HCT116 (cell line): ENCODE results near the gene C2orf76. TPM values are rescaled to one million over a fixed set of nuclear protein-coding genes. Genes with fewer than 3 reads are reported as not detected.

Experiments
- ATAC-seq: fragments of 200-7000 bp; cut with Tn5 transposase; 2 replicates; pipeline ENCODE4 v1.9.1; 2020; ENCODE audit warnings: mild to moderate bottlenecking, moderate library complexity
- BruUV-seq: library from RNA; stranded (reverse); fragments of 400-500 nt; replicated peaks from 2 replicates; lab custom pipeline; 2021; lab: Mats Ljungman, UMichigan
- CTCF ChIA-PET: fragments of 300-600 bp; sonication (Branson Sonifier 250); formaldehyde crosslinking; loops from one replicate; lab custom pipeline; 2021; ENCODE audit warnings: antibody characterized with exemption; lab: Charles Lee
- POLR2A ChIA-PET: fragments of 300-600, 350-600 bp; sonication (Branson Sonifier 250); formaldehyde crosslinking; loops from one replicate; lab custom pipeline; 2021; ENCODE audit warnings: antibody characterized with exemption; lab: Charles Lee
- RAD21 ChIA-PET, 2 experiments: fragments of 300-600 bp; sonication (Branson Sonifier 250); formaldehyde crosslinking; loops; one replicate each; lab custom pipeline; 2023; ENCODE audit warnings: low total read pairs in 2 of 2; ENCODE audit not compliant: uncharacterized antibody in 2 of 2, unreplicated experiment in 2 of 2, low non-redundant PET in 1 of 2; lab: Charles Lee
- DNase-seq: peaks from one replicate; pipeline ENCODE4 v3.0.0-alpha.2; 2010; ENCODE audit warnings: low read depth, low spot score
- H2AFZ ChIP-seq: fragments of 200-600 bp; shearing (Covaris generic), sonication (generic); 2 replicates; pipeline ENCODE4 v1.6.1; 2017; ENCODE audit warnings: low read depth, mixed run types, mixed read lengths, antibody characterized with exemption, low read length; ENCODE audit not compliant: poor library complexity, severe bottlenecking
- H3K27ac ChIP-seq: 2 replicates; pipeline ENCODE4 v1.5.1; 2012; ENCODE audit warnings: low read depth, low read length
- H3K27me3 ChIP-seq: fragments of 200-600 bp; sonication (generic); 2 replicates; pipeline ENCODE4 v1.6.1; 2016; ENCODE audit warnings: mixed run types, low read length, mixed read lengths; ENCODE audit not compliant: insufficient read depth
- H3K36me3 ChIP-seq, 2 experiments: fragments of 200-500 bp in 1 of 2; fragments of 200-600 bp in 1 of 2; sonication (Bioruptor generic) in 1 of 2; sonication (generic) in 1 of 2; 2 replicates each; pipeline versions ENCODE4 v1.5.1 to v1.6.1; 2014 to 2016; ENCODE audit warnings: low read length in 2 of 2, inconsistent platforms in 1 of 2, mixed read lengths in 1 of 2, mixed run types in 1 of 2; ENCODE audit not compliant: insufficient read depth in 2 of 2, control insufficient read depth in 1 of 2
- H3K4me1 ChIP-seq, 2 experiments: fragments of 200-600 bp in 1 of 2; sonication (generic) in 1 of 2; 2 replicates each; pipeline versions ENCODE4 v1.5.1 to v1.6.1; 2012 to 2017; ENCODE audit warnings: low read length in 2 of 2, inconsistent platforms in 1 of 2, mild to moderate bottlenecking in 1 of 2, mixed read lengths in 1 of 2, mixed run types in 1 of 2, moderate library complexity in 1 of 2; ENCODE audit not compliant: insufficient read depth in 2 of 2, control insufficient read depth in 1 of 2
- H3K4me2 ChIP-seq: fragments of 200-600 bp; sonication (generic); 2 replicates; pipeline ENCODE4 v1.6.1; 2017; ENCODE audit warnings: mixed run types, low read length, mixed read lengths
- H3K4me3 ChIP-seq, 2 experiments: fragments of 200-600 bp in 1 of 2; sonication (generic) in 1 of 2; replicated peaks in 1 of 2; 2 replicates each; pipeline ENCODE4 v1.5.1; 2011 to 2016; ENCODE audit warnings: low read length in 2 of 2, control low read depth in 1 of 2, low read depth in 1 of 2, mild to moderate bottlenecking in 1 of 2, mixed read lengths in 1 of 2, mixed run types in 1 of 2
- H3K79me2 ChIP-seq: fragments of 200-600 bp; sonication (generic); 2 replicates; pipeline ENCODE4 v1.6.1; 2017; ENCODE audit warnings: mild to moderate bottlenecking, mixed run types, low read length, moderate library complexity, mixed read lengths; ENCODE audit not compliant: insufficient read depth
- H3K9ac ChIP-seq: fragments of 200-600 bp; sonication (generic); 2 replicates; pipeline ENCODE4 v1.6.1; 2016; ENCODE audit warnings: low read length, mixed read lengths
- H3K9me2 ChIP-seq: fragments of 200-600 bp; sonication (generic), shearing (Covaris generic); 2 replicates; pipeline ENCODE4 v1.6.1; 2017; ENCODE audit warnings: mixed run types, mild to moderate bottlenecking, moderate library complexity; ENCODE audit not compliant: insufficient read depth
- H3K9me3 ChIP-seq, 2 experiments: fragments of 200-500 bp in 1 of 2; fragments of 200-600 bp in 1 of 2; sonication (Bioruptor generic) in 1 of 2; sonication (generic) in 1 of 2; 2 replicates each; pipeline ENCODE4 v1.6.1; 2014 to 2017; ENCODE audit warnings: low read length in 2 of 2, mixed read lengths in 2 of 2, inconsistent platforms in 1 of 2, low read depth in 1 of 2, mild to moderate bottlenecking in 1 of 2, mixed run types in 1 of 2, moderate library complexity in 1 of 2; ENCODE audit not compliant: control insufficient read depth in 1 of 2, insufficient read depth in 1 of 2
- H4K20me1 ChIP-seq: fragments of 200-600 bp; sonication (generic), shearing (Covaris generic); 2 replicates; pipeline ENCODE4 v1.6.1; 2017; ENCODE audit warnings: mixed run types, mild to moderate bottlenecking, moderate library complexity; ENCODE audit not compliant: insufficient read depth
- CEBPB ChIP-seq: IDR thresholded peaks from 2 replicates; pipeline ENCODE4 v1.6.1; 2012; ENCODE audit warnings: low read depth
- CTCF ChIP-seq, 3 experiments: fragments of 200-600 bp in 1 of 3; sonication (generic) in 1 of 3; IDR thresholded peaks in 2 of 3; conservative IDR thresholded peaks in 1 of 3; 2 replicates each; pipeline ENCODE4 v1.5.1; 2012 to 2017; ENCODE audit warnings: low read depth in 2 of 3, low read length in 2 of 3, antibody characterized with exemption in 1 of 3, borderline replicate concordance in 1 of 3, control low read depth in 1 of 3, mild to moderate bottlenecking in 1 of 3, mixed read lengths in 1 of 3, mixed run types in 1 of 3, moderate library complexity in 1 of 3; ENCODE audit not compliant: insufficient read depth in 1 of 3
- ELF1 ChIP-seq: IDR thresholded peaks from 2 replicates; pipeline ENCODE4 v1.6.1; 2012; ENCODE audit warnings: low read depth, borderline replicate concordance
- EZH2phosphoT487 ChIP-seq: fragments of 200-600 bp; IDR thresholded peaks from 2 replicates; pipeline ENCODE4 v1.6.1; 2018; ENCODE audit warnings: antibody characterized with exemption, borderline replicate concordance
- FOSL1 ChIP-seq: IDR thresholded peaks from 2 replicates; pipeline ENCODE4 v1.6.1; 2012; ENCODE audit warnings: low read depth
- MAX ChIP-seq: IDR thresholded peaks from 2 replicates; pipeline ENCODE4 v1.6.1; 2012
- POLR2AphosphoS5 ChIP-seq: IDR thresholded peaks from 2 replicates; pipeline ENCODE4 v1.6.1; 2011; ENCODE audit warnings: mild to moderate bottlenecking, low read depth, low read length, moderate library complexity
- SIN3A ChIP-seq: IDR thresholded peaks from 2 replicates; pipeline ENCODE4 v1.6.1; 2012; ENCODE audit warnings: low read depth
- TCF7L2 ChIP-seq: IDR thresholded peaks from 2 replicates; pipeline ENCODE4 v1.7.0; 2011; ENCODE audit warnings: borderline replicate concordance, inconsistent platforms; ENCODE audit not compliant: insufficient read depth, insufficient read length; ENCODE audit errors: extremely low read depth
- YY1 ChIP-seq: IDR thresholded peaks from 2 replicates; pipeline ENCODE4 v1.6.1; 2011; ENCODE audit warnings: low read length, low read depth, moderate library complexity, mild to moderate bottlenecking; ENCODE audit not compliant: insufficient replicate concordance; ENCODE audit errors: extremely low read depth
- ZFX ChIP-seq: fragments of 450-650 bp; IDR thresholded peaks from 2 replicates; pipeline ENCODE4 v1.6.1; 2017
- ZNF274 ChIP-seq: fragments of 200-500 bp; sonication (Bioruptor generic); IDR thresholded peaks from 2 replicates; pipeline ENCODE4 v1.6.1; 2014; ENCODE audit warnings: mild to moderate bottlenecking, low read depth, low read length, inconsistent platforms
- intact Hi-C: fragments of 100-400 bp; cut with micrococcal nuclease; formaldehyde crosslinking; loops from 2 replicates; pipeline ENCODE4 v1.10.0; 2022
- total RNA-seq: library from RNA; stranded (reverse); gene quantifications from one replicate; pipeline ENCODE4 v1.2.1, GENCODE V29; 2021; ENCODE audit not compliant: unreplicated experiment

Gene C2orf76
- total RNA-seq, 1 experiment from 2014 or later = 10.5 TPM

- Histone ChIP-seq H3K9me3 (no peaks in the 10 kb centered on the region), H2AFZ (no peak overlapping the region), H3K36me3 (no peaks in the 10 kb centered on the region)
- RAD21 ChIA-PET = interaction anchor here (0.7 to 1.5 kb wide), 3 partner anchors 58 to 83 kb away, joined by 3 to 6 read pairs (median 4); partner anchors contain the start of gene STEAP3 (in 1 of the 2)
- TF ChIP-seq SIN3A = no peak
- TF ChIP-seq ZFX = no peak
- TF ChIP-seq POLR2AphosphoS5 = no peak
- no peak for TF ChIP-seq FOSL1
- TF ChIP-seq YY1 = no peak
- TF ChIP-seq TCF7L2 = no peak
- TF ChIP-seq EZH2phosphoT487 = no peak
- no peak for TF ChIP-seq CTCF (IDR thresholded peaks at IDR 0.05 in 2 of 3, conservative IDR thresholded peaks at IDR 0.05 in 1 of 3; ENCODE audit: borderline replicate concordance in 1 of 3, insufficient read depth in 1 of 3, low read depth in 2 of 3, low read length in 2 of 3)
- no peak for TF ChIP-seq MAX
- TF ChIP-seq CEBPB = no peak
- TF ChIP-seq ZNF274 = no peak
- no peak for TF ChIP-seq ELF1
- TF ChIP-seq, all 23 proteins: peak for 0
- ChIA-PET POLR2A (no interaction called here), CTCF (interaction anchor here (0.6 to 2.5 kb wide), 17 partner anchors 8 to 410 kb away, joined by 3 to 12 read pairs (median 4); no protein-coding TSS in a partner anchor)
- intact Hi-C loops = loop anchor here (1.0 to 10.0 kb wide), 6 partner anchors 57 to 409 kb away; no protein-coding TSS in a partner anchor
- BruUV-seq = no TSS peak
- Histone ChIP-seq H3K9me2 (no peaks in the 10 kb centered on the region), H3K9ac (no peak overlapping the region), H3K4me1 (peaks cover 0 to 9% of the 10 kb centered on the region in 2 experiments; a peak in 1 of 4 replicates), H3K79me2 (no peaks in the 10 kb centered on the region), H3K4me2 (no peak overlapping the region), H3K4me3 (no peak overlapping the region), H3K27me3 (no peaks in the 10 kb centered on the region), H3K27ac (no peak overlapping the region), H4K20me1 (no peaks in the 10 kb centered on the region)
- DNase-seq = no peak
- ATAC-seq = no peak
Observed at GRCh38 chr2:119291588-119292167, 75.0 kb downstream of the C2orf76 start.
